Suprapubic skin (tissue), 4 donors: ENCODE data around the gene OR51G1.

ENCODE experiments used
- EP300 ChIP-seq: sonication (generic); formaldehyde crosslinking; IDR thresholded peaks from one replicate; pipeline ENCODE4 v1.6.1; 2017; ENCODE audit warnings: antibody characterized with exemption
- POLR2A ChIP-seq, 2 donors: fragments of 450-650 bp; IDR thresholded peaks; one replicate each; pipeline ENCODE4 v1.6.1; 2017; ENCODE audit warnings: antibody characterized with exemption in 2 of 2, mild to moderate bottlenecking in 2 of 2, moderate library complexity in 2 of 2
- POLR2AphosphoS5 ChIP-seq, 3 donors: sonication (generic); formaldehyde crosslinking; IDR thresholded peaks; one replicate each; pipeline ENCODE4 v1.6.1; 2017; ENCODE audit warnings: antibody characterized with exemption in 3 of 3
- TF ChIP-seq, protein P1 (sequence below), 2 donors: fragments of 200-600 bp in 1 of 2; fragments of 450-650 bp in 1 of 2; sonication (generic) in 1 of 2; IDR thresholded peaks; one replicate each; pipeline ENCODE4 v1.5.1; 2016 to 2019; ENCODE audit warnings: antibody characterized with exemption in 2 of 2, mild to moderate bottlenecking in 1 of 2, moderate library complexity in 1 of 2

DNA sequence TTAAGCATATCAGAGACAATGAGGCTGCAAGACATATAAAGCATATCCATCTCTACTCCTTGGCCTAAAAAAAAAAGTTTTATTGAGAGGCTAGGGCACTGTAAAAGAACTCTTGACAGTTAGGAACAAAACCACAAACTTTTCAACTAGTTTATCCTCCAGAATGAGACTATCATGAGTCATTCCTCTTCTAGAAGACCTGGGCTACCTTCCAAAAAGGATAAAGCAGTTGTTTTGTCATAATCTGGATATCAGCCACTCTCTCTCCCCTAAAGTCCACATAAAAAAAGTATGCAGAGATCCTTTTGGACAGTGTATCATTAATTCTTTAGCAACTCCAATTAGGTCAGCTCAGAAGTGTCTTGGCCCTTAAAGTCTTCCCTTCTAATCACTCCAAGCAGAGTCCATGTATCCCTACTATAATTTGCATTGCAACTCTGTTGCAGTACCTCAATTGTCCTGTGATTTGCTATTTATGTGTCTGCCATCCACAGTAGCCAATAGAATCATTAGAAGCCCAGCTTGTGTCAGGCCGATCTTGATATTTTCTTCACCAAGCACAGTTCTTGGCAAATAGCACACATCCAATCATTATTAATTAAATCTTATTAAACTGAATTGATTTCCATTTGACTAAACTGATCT lies 32.0 kb downstream of the OR51G1 start:
- TF ChIP-seq, protein P1, sequence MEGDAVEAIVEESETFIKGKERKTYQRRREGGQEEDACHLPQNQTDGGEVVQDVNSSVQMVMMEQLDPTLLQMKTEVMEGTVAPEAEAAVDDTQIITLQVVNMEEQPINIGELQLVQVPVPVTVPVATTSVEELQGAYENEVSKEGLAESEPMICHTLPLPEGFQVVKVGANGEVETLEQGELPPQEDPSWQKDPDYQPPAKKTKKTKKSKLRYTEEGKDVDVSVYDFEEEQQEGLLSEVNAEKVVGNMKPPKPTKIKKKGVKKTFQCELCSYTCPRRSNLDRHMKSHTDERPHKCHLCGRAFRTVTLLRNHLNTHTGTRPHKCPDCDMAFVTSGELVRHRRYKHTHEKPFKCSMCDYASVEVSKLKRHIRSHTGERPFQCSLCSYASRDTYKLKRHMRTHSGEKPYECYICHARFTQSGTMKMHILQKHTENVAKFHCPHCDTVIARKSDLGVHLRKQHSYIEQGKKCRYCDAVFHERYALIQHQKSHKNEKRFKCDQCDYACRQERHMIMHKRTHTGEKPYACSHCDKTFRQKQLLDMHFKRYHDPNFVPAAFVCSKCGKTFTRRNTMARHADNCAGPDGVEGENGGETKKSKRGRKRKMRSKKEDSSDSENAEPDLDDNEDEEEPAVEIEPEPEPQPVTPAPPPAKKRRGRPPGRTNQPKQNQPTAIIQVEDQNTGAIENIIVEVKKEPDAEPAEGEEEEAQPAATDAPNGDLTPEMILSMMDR (IDR thresholded peaks at IDR 0.05) = no peak
- TF ChIP-seq POLR2A (IDR thresholded peaks at IDR 0.05) (no peak), EP300 (no peak), POLR2AphosphoS5 (IDR thresholded peaks at IDR 0.05) (no peak)
